ENCODE data around the gene IQCM. TPM values are rescaled to one million over a fixed set of nuclear protein-coding genes. Genes with fewer than 3 reads are reported as not detected.

IQCM gene
- not detected for total RNA-seq
- long read RNA-seq: 0 reads

DNA sequence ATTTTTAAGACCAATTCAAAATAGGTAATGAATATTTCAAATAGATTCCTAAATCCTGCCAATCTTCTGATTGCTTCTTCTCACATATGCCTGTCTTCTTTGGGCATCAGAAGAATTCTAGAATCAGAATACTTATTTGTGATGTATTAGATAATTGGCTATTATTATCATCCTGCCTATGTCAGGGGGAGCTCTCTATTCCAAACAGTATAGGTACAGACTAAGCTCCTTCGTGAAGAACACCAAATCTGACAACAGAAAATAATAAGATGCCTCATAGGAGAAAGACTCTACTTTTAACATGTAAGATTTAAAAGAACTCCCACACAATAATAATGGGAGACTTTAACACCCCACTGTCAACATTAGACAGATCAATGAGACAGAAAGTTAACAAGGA lies at the start of gene IQCM:
Gene IQCM (minus strand): TSS at position 101 of the 400 bp plus-strand sequence. CDS start 73,152 bp downstream, outside the sequence.
- 31% methylated on average over 1 of the region's 1 CpG for WGBS (ENCODE audit: insufficient coverage, low coverage, low lambda C conversion rate, missing lambda C conversion rate)

DNA sequence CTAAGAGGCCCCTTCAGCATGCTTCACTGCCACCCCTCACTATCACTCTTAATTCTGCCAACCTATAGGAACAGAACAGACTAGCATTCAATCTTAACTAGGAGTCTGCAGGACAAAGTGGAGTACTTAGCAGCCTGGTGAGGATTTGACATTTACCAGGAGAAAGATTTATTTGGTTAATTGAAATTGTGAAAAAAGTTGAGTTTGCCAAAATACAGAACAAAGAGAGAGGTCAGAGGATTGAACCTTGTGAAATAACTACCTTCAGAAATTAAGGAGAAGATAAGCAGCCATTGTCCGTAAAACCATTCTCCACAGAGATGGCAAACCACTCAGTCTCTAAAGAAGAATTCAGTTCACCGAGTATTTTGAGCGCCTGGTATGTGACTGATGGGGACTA lies 41.8 kb upstream of the IQCM start:
- no peaks in the 10 kb centered on the region for H3K36me3 ChIP-seq
- 79% methylated on average over 3 of the region's 3 CpGs for WGBS (ENCODE audit: insufficient coverage, low coverage, low lambda C conversion rate, missing lambda C conversion rate)
- no peak for TF ChIP-seq POLR2A (IDR thresholded peaks at IDR 0.05)
- TF ChIP-seq, protein P1, sequence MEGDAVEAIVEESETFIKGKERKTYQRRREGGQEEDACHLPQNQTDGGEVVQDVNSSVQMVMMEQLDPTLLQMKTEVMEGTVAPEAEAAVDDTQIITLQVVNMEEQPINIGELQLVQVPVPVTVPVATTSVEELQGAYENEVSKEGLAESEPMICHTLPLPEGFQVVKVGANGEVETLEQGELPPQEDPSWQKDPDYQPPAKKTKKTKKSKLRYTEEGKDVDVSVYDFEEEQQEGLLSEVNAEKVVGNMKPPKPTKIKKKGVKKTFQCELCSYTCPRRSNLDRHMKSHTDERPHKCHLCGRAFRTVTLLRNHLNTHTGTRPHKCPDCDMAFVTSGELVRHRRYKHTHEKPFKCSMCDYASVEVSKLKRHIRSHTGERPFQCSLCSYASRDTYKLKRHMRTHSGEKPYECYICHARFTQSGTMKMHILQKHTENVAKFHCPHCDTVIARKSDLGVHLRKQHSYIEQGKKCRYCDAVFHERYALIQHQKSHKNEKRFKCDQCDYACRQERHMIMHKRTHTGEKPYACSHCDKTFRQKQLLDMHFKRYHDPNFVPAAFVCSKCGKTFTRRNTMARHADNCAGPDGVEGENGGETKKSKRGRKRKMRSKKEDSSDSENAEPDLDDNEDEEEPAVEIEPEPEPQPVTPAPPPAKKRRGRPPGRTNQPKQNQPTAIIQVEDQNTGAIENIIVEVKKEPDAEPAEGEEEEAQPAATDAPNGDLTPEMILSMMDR (IDR thresholded peaks at IDR 0.05): no peak
- intact Hi-C loops (cut with DNase I): no loop called here
- no peaks in the 10 kb centered on the region for H3K9me3 ChIP-seq
- ATAC-seq: no peak
- no peaks in the 10 kb centered on the region for H3K27me3 ChIP-seq
- no peak overlapping the region for H3K27ac ChIP-seq
- no peak for DNase-seq
- no peaks in the 10 kb centered on the region for H3K4me1 ChIP-seq
- no peak overlapping the region for H3K4me3 ChIP-seq

More for the DNA sequence above, at the start of gene IQCM:
- H3K4me3 ChIP-seq: no peak within 1 kb of the TSS
- H3K27me3 ChIP-seq: no peaks in the 10 kb centered on the region
- TF ChIP-seq, protein P1 (IDR thresholded peaks at IDR 0.05): no peak
- no peak for TF ChIP-seq POLR2A (IDR thresholded peaks at IDR 0.05)
- DNase-seq (no peak), ATAC-seq (no peak)
- intact Hi-C loops (cut with DNase I): no loop called here
- H3K9me3 ChIP-seq: no peaks in the 10 kb centered on the region
- no peak within 1 kb of the TSS for H3K27ac ChIP-seq
- no peaks in the 10 kb centered on the region for H3K36me3 ChIP-seq
- H3K4me1 ChIP-seq: no peaks in the 10 kb centered on the region

GRCh38 chr4:149845743-149846142 lies 30.1 kb upstream of the IQCM start:
- H3K27me3 ChIP-seq: no peaks in the 10 kb centered on the region
- DNase-seq (no peak), ATAC-seq (no peak)
- no peak overlapping the region for H3K27ac ChIP-seq
- H3K4me3 ChIP-seq: no peak overlapping the region
- no peak for TF ChIP-seq POLR2A (IDR thresholded peaks at IDR 0.05)
- TF ChIP-seq, protein P1 (IDR thresholded peaks at IDR 0.05): no peak
- H3K9me3 ChIP-seq: no peaks in the 10 kb centered on the region
- intact Hi-C loops (cut with DNase I): no loop called here
- no peaks in the 10 kb centered on the region for H3K4me1 ChIP-seq
- H3K36me3 ChIP-seq: no peaks in the 10 kb centered on the region

DNA sequence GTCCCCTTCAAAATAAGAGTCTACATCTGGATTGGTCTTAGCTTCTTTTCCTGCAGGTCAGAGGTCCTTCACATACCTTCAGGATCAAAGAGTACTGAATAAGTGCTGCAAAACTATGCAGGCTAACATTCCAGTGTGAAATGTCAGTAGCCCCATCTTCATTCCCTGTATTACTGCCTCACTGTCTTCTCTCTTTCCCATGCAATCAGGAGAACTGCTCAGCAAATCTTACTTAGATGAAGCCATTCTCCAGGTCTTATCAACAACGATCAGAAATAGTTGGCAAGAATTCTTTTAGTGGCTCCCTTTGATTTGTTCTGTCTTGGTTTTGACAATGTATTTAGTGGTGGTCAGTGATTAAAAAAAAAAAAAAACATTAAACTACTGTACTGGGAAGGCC lies 26.0 kb upstream of the IQCM start:
- H3K27ac ChIP-seq: no peak overlapping the region
- H3K4me3 ChIP-seq: no peak overlapping the region
- intact Hi-C loops (cut with DNase I): no loop called here
- H3K9me3 ChIP-seq: no peaks in the 10 kb centered on the region
- 33% methylated on average over 1 of the region's 1 CpG for WGBS (ENCODE audit: insufficient coverage, low coverage, low lambda C conversion rate, missing lambda C conversion rate)
- no peak for TF ChIP-seq POLR2A (IDR thresholded peaks at IDR 0.05)
- TF ChIP-seq, protein P1 (IDR thresholded peaks at IDR 0.05): no peak
- no peak for DNase-seq
- no peaks in the 10 kb centered on the region for H3K36me3 ChIP-seq
- H3K4me1 ChIP-seq: no peaks in the 10 kb centered on the region
- ATAC-seq: no peak
- H3K27me3 ChIP-seq: no peaks in the 10 kb centered on the region

DNA sequence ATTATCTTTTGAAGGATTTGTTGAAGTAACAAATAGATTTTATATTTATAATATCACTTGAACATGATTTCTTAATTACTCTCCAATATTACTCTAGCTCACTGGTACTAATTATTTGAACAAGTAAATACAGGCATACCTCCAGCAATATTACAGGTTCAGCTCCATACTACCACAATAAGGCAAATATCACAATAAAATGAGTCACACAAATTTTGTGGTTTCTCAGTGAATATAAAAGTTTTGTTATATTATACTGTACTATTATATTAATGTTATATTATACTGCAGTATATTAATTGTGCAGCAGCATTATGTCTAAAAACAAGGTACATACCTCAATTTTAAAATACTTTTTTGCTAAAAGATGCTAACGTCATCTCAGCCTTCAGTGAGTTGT lies 22.4 kb upstream of the IQCM start:
- ATAC-seq: no peak
- TF ChIP-seq POLR2A (IDR thresholded peaks at IDR 0.05): no peak
- TF ChIP-seq, protein P1 (IDR thresholded peaks at IDR 0.05): no peak
- Histone ChIP-seq H3K27me3 (no peaks in the 10 kb centered on the region), H3K9me3 (no peaks in the 10 kb centered on the region), H3K36me3 (no peaks in the 10 kb centered on the region), H3K4me3 (no peak overlapping the region), H3K4me1 (no peaks in the 10 kb centered on the region), H3K27ac (no peak overlapping the region)
- WGBS (ENCODE audit: insufficient coverage, low coverage, low lambda C conversion rate, missing lambda C conversion rate): 64% methylated on average over 1 of the region's 1 CpG
- DNase-seq: no peak
- intact Hi-C loops (cut with DNase I): no loop called here
